GM21737 (cell line): ENCODE measurements around the gene AURKB.
A peak's percentile ranks its signal among the peaks of the same experiment; 100 is the strongest.
"Not testable (repeated sequence)": the region's sequence is repeated elsewhere in the genome, so short reads cannot be mapped to it uniquely, and the experiment has no call there.

Experiments used
- ATAC-seq: cut with Tn5 transposase; IDR thresholded peaks from one replicate; pipeline ENCODE4 v1.9.1; 2021; ENCODE audit warnings: mild to moderate bottlenecking, moderate library complexity; ENCODE audit not compliant: unreplicated experiment

The AURKB gene

GRCh38 chr17:8225813-8226535, 15.6 kb upstream of the AURKB start:
- ATAC-seq: no peak

DNA sequence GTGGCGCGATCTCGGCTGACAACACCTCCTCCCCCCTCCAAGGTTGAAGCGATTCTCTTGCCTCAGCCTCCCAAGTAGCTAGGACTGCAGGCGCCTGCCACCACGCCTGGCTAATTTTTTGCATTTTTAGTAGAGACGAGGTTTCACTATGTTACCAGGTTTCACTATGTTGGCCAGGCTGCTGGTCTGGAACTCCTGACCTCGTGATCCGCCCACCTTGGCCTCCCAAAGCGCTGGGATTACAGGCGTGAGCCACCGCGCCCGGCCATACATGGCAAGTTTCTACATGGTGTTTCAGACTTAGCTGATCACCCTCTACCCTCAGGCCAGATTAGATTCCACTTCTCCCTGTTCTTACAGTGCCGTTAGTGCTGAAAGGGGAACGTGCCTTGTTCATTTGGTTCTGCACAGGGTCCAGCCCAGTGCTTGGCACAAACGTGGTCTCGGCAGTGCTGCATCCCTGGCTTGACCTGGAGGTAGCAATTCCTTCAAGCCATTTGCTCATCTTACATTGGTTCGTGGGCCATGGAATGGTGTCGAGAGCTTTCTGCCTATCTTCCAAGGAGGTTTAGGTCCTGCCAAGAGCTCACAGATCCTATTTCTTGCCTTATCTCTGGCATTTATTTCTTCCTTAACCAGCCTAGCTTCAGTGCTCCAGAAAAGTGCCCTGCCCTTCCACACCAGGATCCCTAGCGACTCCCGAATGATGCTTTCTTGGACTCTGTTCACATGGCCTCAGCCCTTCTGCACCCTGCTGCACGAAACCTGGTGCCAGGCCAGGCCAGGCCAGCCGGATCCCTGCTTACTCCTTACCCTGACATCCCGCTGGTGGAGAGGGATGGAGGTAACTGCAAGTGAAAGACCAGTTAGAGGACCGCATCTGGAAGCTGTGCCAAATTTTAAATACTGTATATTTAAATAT, 14.8 kb upstream of the AURKB start:
- ATAC-seq: no peak

- ATAC-seq: no peak
Measured at GRCh38 chr17:8223356-8224126, 13.2 kb upstream of the AURKB start.

- peak; percentile 29 for ATAC-seq
Measured at GRCh38 chr17:8222630-8223355, 12.4 kb upstream of the AURKB start.

DNA sequence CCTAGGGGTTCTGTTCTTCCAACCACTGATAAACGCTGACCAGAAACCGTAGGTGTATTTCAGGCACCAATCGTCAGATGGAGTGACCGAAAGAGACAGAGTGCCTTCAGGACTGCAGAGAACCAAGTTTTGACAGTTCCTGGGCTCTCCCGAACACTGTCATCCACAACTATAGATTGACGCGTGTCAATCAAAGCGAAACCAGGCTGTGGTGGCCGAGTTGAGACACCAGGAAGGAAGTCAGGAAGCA, 11.9 kb upstream of the AURKB start:
- ATAC-seq: peak; percentile 32

- ATAC-seq: peak; percentile 40
Measured at GRCh38 chr17:8221663-8222379, 11.4 kb upstream of the AURKB start.

GRCh38 chr17:8220783-8221662, 10.6 kb upstream of the AURKB start:
- no peak for ATAC-seq

GRCh38 chr17:8214000-8214399, 3.6 kb upstream of the AURKB start:
- not testable (repeated sequence) for ATAC-seq

- ATAC-seq: no peak
Measured at GRCh38 chr17:8212312-8213180, 2.2 kb upstream of the AURKB start.

- ATAC-seq: no peak
Measured at GRCh38 chr17:8210761-8211458, 535 bp upstream of the AURKB start.

- no peak for ATAC-seq
Measured at GRCh38 chr17:8206536-8206935, 3.8 kb downstream of the AURKB start.

DNA sequence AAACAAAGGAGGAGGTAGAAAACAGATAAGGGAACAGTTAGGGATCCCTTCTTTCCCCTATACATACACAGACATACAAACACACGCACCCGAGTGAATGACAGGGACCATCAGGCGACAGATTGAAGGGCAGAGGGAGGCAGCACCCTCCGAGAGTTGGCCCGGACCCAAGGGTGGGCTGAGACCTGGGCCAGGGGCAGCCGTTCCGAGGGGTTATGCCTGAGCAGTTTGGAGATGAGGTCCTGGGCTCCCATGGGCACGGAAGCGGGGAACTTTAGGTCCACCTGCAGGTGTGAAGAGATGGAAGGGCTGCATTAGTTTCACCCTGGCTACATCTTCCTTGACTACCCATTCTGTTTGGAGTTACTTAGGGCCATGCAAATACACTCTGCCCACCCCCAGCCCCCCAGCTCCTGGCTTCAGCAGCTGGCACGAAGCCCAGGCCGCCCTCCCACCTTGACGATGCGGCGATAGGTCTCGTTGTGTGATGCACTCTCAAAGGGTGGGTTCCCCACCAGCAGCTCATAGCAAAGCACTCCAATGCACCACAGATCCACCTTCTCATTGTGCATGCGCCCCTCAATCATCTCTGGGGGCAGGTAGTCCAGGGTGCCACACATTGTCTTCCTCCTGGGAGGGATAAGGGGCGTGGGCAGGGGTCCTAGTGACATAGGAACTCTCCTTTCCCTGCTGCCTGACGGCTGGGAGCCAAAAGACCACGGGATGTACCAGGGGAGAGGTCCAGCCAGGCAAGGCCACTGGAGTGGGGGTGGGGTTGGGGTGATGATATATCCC, 5.4 kb downstream of the AURKB start:
- no peak for ATAC-seq

- ATAC-seq: no peak
Measured at GRCh38 chr17:8192070-8192815, 18.1 kb downstream of the AURKB start.

DNA sequence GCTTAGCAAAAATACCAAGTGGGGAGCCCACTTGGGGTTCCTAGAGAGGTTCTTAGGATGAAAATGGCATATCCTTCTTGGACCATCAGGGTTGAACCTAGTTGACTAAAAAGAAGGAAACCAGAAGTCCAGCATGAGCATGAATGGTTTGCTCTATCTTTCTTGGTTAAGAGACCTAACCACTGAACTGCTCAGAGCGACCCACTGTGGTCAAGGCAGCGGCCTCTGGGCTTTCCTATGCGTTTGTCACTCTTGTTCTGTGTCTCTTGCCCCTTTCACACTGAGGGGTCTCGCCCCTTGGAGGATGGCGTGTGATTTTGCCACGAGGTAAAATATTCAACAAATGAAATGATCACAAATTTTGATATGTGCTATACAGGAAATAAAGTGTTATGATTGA, 19.9 kb downstream of the AURKB start:
- no peak for ATAC-seq

DNA sequence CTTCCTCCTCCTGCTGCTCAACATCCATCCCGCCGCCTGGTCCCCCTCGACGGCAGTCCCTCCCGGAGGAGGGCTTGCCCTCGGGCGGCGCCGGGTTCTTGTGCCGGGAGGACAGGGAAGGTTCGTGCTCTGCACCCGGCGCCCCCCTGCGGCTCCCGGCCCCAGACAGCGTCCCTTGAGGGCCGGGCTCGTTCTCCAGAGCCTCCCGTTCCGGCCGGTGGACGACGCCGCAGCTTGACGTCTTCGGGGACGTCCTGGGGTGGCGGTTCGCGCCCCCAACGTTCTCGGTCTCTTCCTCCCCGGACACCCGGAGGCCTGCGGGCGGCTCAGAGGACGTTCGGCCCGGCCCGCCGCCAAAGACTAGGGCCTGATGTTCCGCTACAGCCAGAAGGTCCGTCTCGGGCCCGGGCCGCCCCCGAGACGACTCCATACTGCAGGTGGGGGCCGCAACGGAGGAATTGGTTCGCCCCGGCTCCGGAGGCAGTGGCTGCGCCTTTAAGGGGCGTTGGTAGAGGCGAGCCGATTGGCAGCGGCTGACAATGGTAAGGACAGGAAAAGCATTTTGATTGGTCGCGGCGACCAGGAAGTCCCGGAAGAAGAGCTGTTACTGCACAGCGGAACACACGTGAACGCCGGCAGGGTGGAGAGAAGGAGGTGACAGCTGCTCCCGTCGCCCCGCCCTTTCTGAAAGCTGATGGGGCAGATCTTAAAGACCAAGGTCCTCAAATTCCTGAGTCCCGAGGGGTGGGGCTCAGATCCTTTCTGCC, 20.5 kb downstream of the AURKB start, which contains the start of gene BORCS6:
TSS of gene BORCS6 (minus strand) at position 470 of the 767 bp plus-strand sequence. CDS start at position 430, 40 bp downstream.
- peak; percentile 43 for ATAC-seq
